HCT116 (cell line): ENCODE results near the gene UNC5C. TPM values are rescaled to one million over a fixed set of nuclear protein-coding genes. Genes with fewer than 3 reads are reported as not detected.

Experiments used
- ATAC-seq: fragments of 200-7000 bp; cut with Tn5 transposase; 2 replicates; pipeline ENCODE4 v1.9.1; 2020; ENCODE audit warnings: mild to moderate bottlenecking, moderate library complexity
- BruUV-seq: library from RNA; stranded (reverse); fragments of 400-500 nt; replicated peaks from 2 replicates; lab custom pipeline; 2021; lab: Mats Ljungman, UMichigan
- CTCF ChIA-PET: fragments of 300-600 bp; sonication (Branson Sonifier 250); formaldehyde crosslinking; loops from one replicate; lab custom pipeline; 2021; ENCODE audit warnings: antibody characterized with exemption; lab: Charles Lee
- POLR2A ChIA-PET: fragments of 300-600, 350-600 bp; sonication (Branson Sonifier 250); formaldehyde crosslinking; loops from one replicate; lab custom pipeline; 2021; ENCODE audit warnings: antibody characterized with exemption; lab: Charles Lee
- RAD21 ChIA-PET, 2 experiments: fragments of 300-600 bp; sonication (Branson Sonifier 250); formaldehyde crosslinking; loops; one replicate each; lab custom pipeline; 2023; ENCODE audit warnings: low total read pairs in 2 of 2; ENCODE audit not compliant: uncharacterized antibody in 2 of 2, unreplicated experiment in 2 of 2, low non-redundant PET in 1 of 2; lab: Charles Lee
- DNase-seq: peaks from one replicate; pipeline ENCODE4 v3.0.0-alpha.2; 2010; ENCODE audit warnings: low read depth, low spot score
- H2AFZ ChIP-seq: fragments of 200-600 bp; shearing (Covaris generic), sonication (generic); 2 replicates; pipeline ENCODE4 v1.6.1; 2017; ENCODE audit warnings: low read depth, mixed run types, mixed read lengths, antibody characterized with exemption, low read length; ENCODE audit not compliant: poor library complexity, severe bottlenecking
- H3K27ac ChIP-seq: 2 replicates; pipeline ENCODE4 v1.5.1; 2012; ENCODE audit warnings: low read depth, low read length
- H3K27me3 ChIP-seq: fragments of 200-600 bp; sonication (generic); 2 replicates; pipeline ENCODE4 v1.6.1; 2016; ENCODE audit warnings: mixed run types, low read length, mixed read lengths; ENCODE audit not compliant: insufficient read depth
- H3K36me3 ChIP-seq, 2 experiments: fragments of 200-500 bp in 1 of 2; fragments of 200-600 bp in 1 of 2; sonication (Bioruptor generic) in 1 of 2; sonication (generic) in 1 of 2; 2 replicates each; pipeline versions ENCODE4 v1.5.1 to v1.6.1; 2014 to 2016; ENCODE audit warnings: low read length in 2 of 2, inconsistent platforms in 1 of 2, mixed read lengths in 1 of 2, mixed run types in 1 of 2; ENCODE audit not compliant: insufficient read depth in 2 of 2, control insufficient read depth in 1 of 2
- H3K4me1 ChIP-seq, 2 experiments: fragments of 200-600 bp in 1 of 2; sonication (generic) in 1 of 2; 2 replicates each; pipeline versions ENCODE4 v1.5.1 to v1.6.1; 2012 to 2017; ENCODE audit warnings: low read length in 2 of 2, inconsistent platforms in 1 of 2, mild to moderate bottlenecking in 1 of 2, mixed read lengths in 1 of 2, mixed run types in 1 of 2, moderate library complexity in 1 of 2; ENCODE audit not compliant: insufficient read depth in 2 of 2, control insufficient read depth in 1 of 2
- H3K4me2 ChIP-seq: fragments of 200-600 bp; sonication (generic); 2 replicates; pipeline ENCODE4 v1.6.1; 2017; ENCODE audit warnings: mixed run types, low read length, mixed read lengths
- H3K4me3 ChIP-seq, 2 experiments: fragments of 200-600 bp in 1 of 2; sonication (generic) in 1 of 2; replicated peaks in 1 of 2; 2 replicates each; pipeline ENCODE4 v1.5.1; 2011 to 2016; ENCODE audit warnings: low read length in 2 of 2, control low read depth in 1 of 2, low read depth in 1 of 2, mild to moderate bottlenecking in 1 of 2, mixed read lengths in 1 of 2, mixed run types in 1 of 2
- H3K79me2 ChIP-seq: fragments of 200-600 bp; sonication (generic); 2 replicates; pipeline ENCODE4 v1.6.1; 2017; ENCODE audit warnings: mild to moderate bottlenecking, mixed run types, low read length, moderate library complexity, mixed read lengths; ENCODE audit not compliant: insufficient read depth
- H3K9ac ChIP-seq: fragments of 200-600 bp; sonication (generic); 2 replicates; pipeline ENCODE4 v1.6.1; 2016; ENCODE audit warnings: low read length, mixed read lengths
- H3K9me2 ChIP-seq: fragments of 200-600 bp; sonication (generic), shearing (Covaris generic); 2 replicates; pipeline ENCODE4 v1.6.1; 2017; ENCODE audit warnings: mixed run types, mild to moderate bottlenecking, moderate library complexity; ENCODE audit not compliant: insufficient read depth
- H3K9me3 ChIP-seq, 2 experiments: fragments of 200-500 bp in 1 of 2; fragments of 200-600 bp in 1 of 2; sonication (Bioruptor generic) in 1 of 2; sonication (generic) in 1 of 2; 2 replicates each; pipeline ENCODE4 v1.6.1; 2014 to 2017; ENCODE audit warnings: low read length in 2 of 2, mixed read lengths in 2 of 2, inconsistent platforms in 1 of 2, low read depth in 1 of 2, mild to moderate bottlenecking in 1 of 2, mixed run types in 1 of 2, moderate library complexity in 1 of 2; ENCODE audit not compliant: control insufficient read depth in 1 of 2, insufficient read depth in 1 of 2
- H4K20me1 ChIP-seq: fragments of 200-600 bp; sonication (generic), shearing (Covaris generic); 2 replicates; pipeline ENCODE4 v1.6.1; 2017; ENCODE audit warnings: mixed run types, mild to moderate bottlenecking, moderate library complexity; ENCODE audit not compliant: insufficient read depth
- CBX3 ChIP-seq: IDR thresholded peaks from 2 replicates; pipeline ENCODE4 v1.6.1; 2012; ENCODE audit warnings: low read depth
- CEBPB ChIP-seq: IDR thresholded peaks from 2 replicates; pipeline ENCODE4 v1.6.1; 2012; ENCODE audit warnings: low read depth
- EGR1 ChIP-seq: IDR thresholded peaks from 2 replicates; pipeline ENCODE4 v1.6.1; 2012; ENCODE audit warnings: low read depth
- EZH2 ChIP-seq: fragments of 200-600 bp; sonication (generic); IDR thresholded peaks from 2 replicates; pipeline ENCODE4 v1.6.1; 2017; ENCODE audit warnings: antibody characterized with exemption, mixed run types
- EZH2phosphoT487 ChIP-seq: fragments of 200-600 bp; IDR thresholded peaks from 2 replicates; pipeline ENCODE4 v1.6.1; 2018; ENCODE audit warnings: antibody characterized with exemption, borderline replicate concordance
- FOSL1 ChIP-seq: IDR thresholded peaks from 2 replicates; pipeline ENCODE4 v1.6.1; 2012; ENCODE audit warnings: low read depth
- POLR2AphosphoS5 ChIP-seq: IDR thresholded peaks from 2 replicates; pipeline ENCODE4 v1.6.1; 2011; ENCODE audit warnings: mild to moderate bottlenecking, low read depth, low read length, moderate library complexity
- RAD21 ChIP-seq: IDR thresholded peaks from 2 replicates; pipeline ENCODE4 v1.6.1; 2012; ENCODE audit warnings: low read depth, mild to moderate bottlenecking
- REST ChIP-seq: IDR thresholded peaks from 2 replicates; pipeline ENCODE4 v1.6.1; 2012; ENCODE audit warnings: low read depth
- SRF ChIP-seq: IDR thresholded peaks from 2 replicates; pipeline ENCODE4 v1.6.1; 2012; ENCODE audit warnings: low read depth
- TCF7L2 ChIP-seq: IDR thresholded peaks from 2 replicates; pipeline ENCODE4 v1.7.0; 2011; ENCODE audit warnings: borderline replicate concordance, inconsistent platforms; ENCODE audit not compliant: insufficient read depth, insufficient read length; ENCODE audit errors: extremely low read depth
- YY1 ChIP-seq: IDR thresholded peaks from 2 replicates; pipeline ENCODE4 v1.6.1; 2011; ENCODE audit warnings: low read length, low read depth, moderate library complexity, mild to moderate bottlenecking; ENCODE audit not compliant: insufficient replicate concordance; ENCODE audit errors: extremely low read depth
- ZNF274 ChIP-seq: fragments of 200-500 bp; sonication (Bioruptor generic); IDR thresholded peaks from 2 replicates; pipeline ENCODE4 v1.6.1; 2014; ENCODE audit warnings: mild to moderate bottlenecking, low read depth, low read length, inconsistent platforms
- intact Hi-C: fragments of 100-400 bp; cut with micrococcal nuclease; formaldehyde crosslinking; loops from 2 replicates; pipeline ENCODE4 v1.10.0; 2022
- total RNA-seq: library from RNA; stranded (reverse); gene quantifications from one replicate; pipeline ENCODE4 v1.2.1, GENCODE V29; 2021; ENCODE audit not compliant: unreplicated experiment
- TF ChIP-seq, protein P1 (sequence below): IDR thresholded peaks from 2 replicates; pipeline ENCODE4 v1.6.1; 2012

The UNC5C gene
- total RNA-seq, 1 experiment from 2014 or later, result not detected

GRCh38 chr4:95545546-95545945 lies 3.2 kb downstream of the UNC5C start:
- no peak overlapping the region for H2AFZ ChIP-seq
- H3K9me3 ChIP-seq, result no peaks in the 10 kb centered on the region
- no TSS peak for BruUV-seq
- no peaks in the 10 kb centered on the region for H3K9me2 ChIP-seq
- H3K79me2 ChIP-seq, result no peaks in the 10 kb centered on the region
- H3K4me1 ChIP-seq, result no peaks in the 10 kb centered on the region
- intact Hi-C loops, result no loop called here
- RAD21 ChIA-PET, result no interaction called here
- no peak for DNase-seq
- H3K4me3 ChIP-seq, result no peak overlapping the region
- CTCF ChIA-PET, result interaction anchor here (0.6 kb wide), 1 partner anchor 25 kb away, joined by 3 read pairs; no protein-coding TSS in a partner anchor
- no peaks in the 10 kb centered on the region for H4K20me1 ChIP-seq
- no peak overlapping the region for H3K9ac ChIP-seq
- no peaks in the 10 kb centered on the region for H3K36me3 ChIP-seq
- TF ChIP-seq EGR1 (no peak), REST (no peak), FOSL1 (no peak), EZH2phosphoT487 (no peak), CBX3 (no peak), SRF (no peak), EZH2 (no peak), ZNF274 (no peak), CEBPB (no peak), YY1 (no peak), RAD21 (no peak), POLR2AphosphoS5 (no peak), TCF7L2 (no peak)
- TF ChIP-seq, protein P1, sequence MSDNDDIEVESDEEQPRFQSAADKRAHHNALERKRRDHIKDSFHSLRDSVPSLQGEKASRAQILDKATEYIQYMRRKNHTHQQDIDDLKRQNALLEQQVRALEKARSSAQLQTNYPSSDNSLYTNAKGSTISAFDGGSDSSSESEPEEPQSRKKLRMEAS, result no peak
- ATAC-seq, result no peak
- POLR2A ChIA-PET, result no interaction called here
- no peaks in the 10 kb centered on the region for H3K27me3 ChIP-seq
- H3K27ac ChIP-seq, result no peak overlapping the region
- no peak overlapping the region for H3K4me2 ChIP-seq
